Stimulated activated CD4-positive, alpha-beta T cell treated with anti-CD3 and anti-CD28 coated beads, TNF-alpha, amount 100 ng/mL, for 1 hour (primary cell): ENCODE measurements around the gene KCNQ2.
"Not testable (repeated sequence)": the region's sequence is repeated elsewhere in the genome, so short reads cannot be mapped to it uniquely, and the experiment has no call there.

ENCODE experiments used
- DNase-seq, 3 donors: peaks; one replicate each; pipeline ENCODE4 v3.0.0-alpha.2; 2020; ENCODE audit warnings: low read depth in 3 of 3, low spot score in 1 of 3

KCNQ2 gene

GRCh38 chr20:63392465-63393365 lies 79.7 kb downstream of the KCNQ2 start:
- DNase-seq, result no peak

GRCh38 chr20:63387917-63388316 lies 84.5 kb downstream of the KCNQ2 start:
- no peak for DNase-seq

GRCh38 chr20:63387393-63387792 lies 85.1 kb downstream of the KCNQ2 start:
- no peak for DNase-seq

- no peak for DNase-seq
Observed at GRCh38 chr20:63386491-63386890, 86.0 kb downstream of the KCNQ2 start.

GRCh38 chr20:63385819-63386218 lies 86.6 kb downstream of the KCNQ2 start:
- no peak for DNase-seq

- DNase-seq, result no peak
Observed at GRCh38 chr20:63384336-63384735, 88.1 kb downstream of the KCNQ2 start.

GRCh38 chr20:63383556-63383955 lies 88.9 kb downstream of the KCNQ2 start:
- no peak for DNase-seq

- DNase-seq, result no peak
Observed at GRCh38 chr20:63382551-63383300, 89.7 kb downstream of the KCNQ2 start.

GRCh38 chr20:63381781-63382431 lies 90.5 kb downstream of the KCNQ2 start:
- peak in 1 of 3 donors; percentile 26 for DNase-seq

GRCh38 chr20:63380346-63380870 lies 92.0 kb downstream of the KCNQ2 start:
- DNase-seq, result no peak

- not testable (repeated sequence) for DNase-seq
Observed at GRCh38 chr20:63379872-63380271, 92.6 kb downstream of the KCNQ2 start.

GRCh38 chr20:63379296-63379695 lies 93.2 kb downstream of the KCNQ2 start:
- DNase-seq, result no peak

- no peak for DNase-seq
Observed at GRCh38 chr20:63378626-63379025, 93.8 kb downstream of the KCNQ2 start.

- no peak for DNase-seq
Observed at GRCh38 chr20:63377951-63378381, 94.5 kb downstream of the KCNQ2 start.

- DNase-seq, result no peak
Observed at GRCh38 chr20:63377256-63377941, 95.1 kb downstream of the KCNQ2 start.

GRCh38 chr20:63376283-63377250 lies 95.9 kb downstream of the KCNQ2 start:
- DNase-seq, result no peak

- DNase-seq, result no peak
Observed at GRCh38 chr20:63375438-63375837, 97.0 kb downstream of the KCNQ2 start.

- no peak for DNase-seq
Observed at GRCh38 chr20:63374504-63374903, 98.0 kb downstream of the KCNQ2 start.

GRCh38 chr20:63373996-63374395 lies 98.5 kb downstream of the KCNQ2 start:
- no peak for DNase-seq
